Testis (tissue), 3 donors: ENCODE results near the gene ADPGK. TPM values are rescaled to one million over a fixed set of nuclear protein-coding genes. Genes with fewer than 3 reads are reported as not detected.
A peak's percentile ranks its signal among the peaks of the same experiment; 100 is the strongest.

Experiments used
- DNase-seq: peaks from one replicate; pipeline ENCODE4 v3.0.0-alpha.2; 2019
- H3K27ac ChIP-seq, 2 donors: fragments of 200-600 bp; sonication (generic); one replicate each; pipeline ENCODE4 v1.5.1; 2019
- H3K27me3 ChIP-seq: fragments of 200-600 bp; sonication (generic); one replicate; pipeline ENCODE4 v1.5.1; 2019
- H3K36me3 ChIP-seq: fragments of 200-600 bp; sonication (generic); one replicate; pipeline ENCODE4 v1.5.1; 2017; ENCODE audit warnings: low read depth; ENCODE audit errors: missing control alignments
- H3K4me1 ChIP-seq: fragments of 200-600 bp; sonication (generic); one replicate; pipeline ENCODE4 v1.5.1; 2019
- H3K4me3 ChIP-seq, 2 donors: fragments of 200-600 bp; sonication (generic); one replicate each; pipeline ENCODE4 v1.5.1; 2017 to 2019
- H3K9me3 ChIP-seq: fragments of 200-600 bp; sonication (generic); one replicate; pipeline ENCODE4 v1.5.1; 2017
- CTCF ChIP-seq, 3 experiments: fragments of 450-650 bp in 2 of 3; fragments of 200-600 bp in 1 of 3; sonication (generic) in 1 of 3; IDR thresholded peaks; one replicate each; pipeline ENCODE4 v1.5.1; 2016 to 2019; ENCODE audit warnings: antibody characterized with exemption in 3 of 3, mild to moderate bottlenecking in 2 of 3, moderate library complexity in 1 of 3
- POLR2A ChIP-seq: fragments of 450-650 bp; IDR thresholded peaks from one replicate; pipeline ENCODE4 v1.6.1; 2017; ENCODE audit warnings: antibody characterized with exemption, mild to moderate bottlenecking, moderate library complexity
- WGBS, 2 donors: methylation state at CpG; one replicate each; pipeline ENCODE4 v1.1.5; 2018; 5-methylcytosine and 5-hydroxymethylcytosine counted together
- intact Hi-C: fragments of 100-400 bp; cut with DNase I; formaldehyde crosslinking; loops from one replicate; pipeline ENCODE4 v1.15.1; 2023; ENCODE audit warnings: low total_unique reads
- polyA plus RNA-seq: library from polyadenylated mRNA; stranded (reverse); fragments of 350-450 nt; fragmentation: Illumina TruSeq; extraction: RNeasy Lipid Tissue Mini Kit (QIAGEN cat#74804); gene quantifications from one replicate; pipeline ENCODE4 v1.2.3, GENCODE V29; 2014; ENCODE audit warnings: low read depth, low replicate concordance; ENCODE audit not compliant: insufficient read depth
- total RNA-seq, 2 donors: library from RNA; depleted of rRNA; stranded (reverse); fragments of >200 nt; gene quantifications; one replicate each; pipeline ENCODE4 v1.2.3, GENCODE V29; 2016

ADPGK gene
- total and polyA plus RNA-seq, 3 donors from 2014 or later, result 39.1 to 59.9 (median 55.6) TPM

DNA sequence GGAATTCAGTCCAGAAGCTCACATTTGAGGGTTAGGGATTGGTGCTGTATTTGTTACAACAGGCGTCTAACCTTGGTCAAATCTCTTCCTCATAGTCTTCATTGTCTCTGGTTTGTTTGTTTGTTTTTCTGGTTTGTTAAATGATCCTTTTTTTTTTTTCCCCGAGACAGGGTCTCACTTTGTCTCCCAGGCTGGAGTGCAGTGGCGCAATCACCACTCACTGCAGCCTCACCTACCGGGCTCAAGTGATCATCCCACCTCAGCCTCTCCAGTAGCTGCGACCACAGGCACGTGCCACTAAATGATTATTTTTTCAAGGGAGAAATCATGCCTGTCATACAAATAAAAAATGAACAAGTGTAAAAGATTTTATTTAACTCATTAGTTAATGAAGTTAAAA is 14.3 kb upstream of the ADPGK start:
- no peak overlapping the region for H3K4me3 ChIP-seq
- H3K9me3 ChIP-seq, result no peaks in the 10 kb centered on the region
- H3K4me1 ChIP-seq, result peaks cover 9% of the 10 kb centered on the region
- H3K27me3 ChIP-seq, result no peaks in the 10 kb centered on the region
- H3K27ac ChIP-seq, result no peak overlapping the region
- no peak for TF ChIP-seq CTCF (IDR thresholded peaks at IDR 0.05)
- no peak for DNase-seq
- intact Hi-C loops, result loop anchor here (5.0 kb wide), 1 partner anchor 284 kb away; no protein-coding TSS in a partner anchor
- no peaks in the 10 kb centered on the region for H3K36me3 ChIP-seq
- 55 to 60% methylated on average over 6 of the region's 6 CpGs for WGBS, 2 donors

- H3K4me1 ChIP-seq, result peaks cover 9% of the 10 kb centered on the region
- H3K9me3 ChIP-seq, result no peaks in the 10 kb centered on the region
- no peaks in the 10 kb centered on the region for H3K36me3 ChIP-seq
- TF ChIP-seq POLR2A (no peak), CTCF (IDR thresholded peaks at IDR 0.05) (no peak)
- H3K27me3 ChIP-seq, result no peaks in the 10 kb centered on the region
- intact Hi-C loops, result loop anchor here (5.0 kb wide), 1 partner anchor 285 kb away; no protein-coding TSS in a partner anchor
- no peak for DNase-seq
- H3K27ac ChIP-seq, result peak overlapping the region in 1 of 2 donors; percentile 68
- peak overlapping the region; percentile 49 to 57 for H3K4me3 ChIP-seq
- 6 to 8% methylated on average over 5 to 12 of the region's 12 CpGs for WGBS, 2 donors
Measured at GRCh38 chr15:72797338-72797689, 13.8 kb upstream of the ADPGK start.

DNA sequence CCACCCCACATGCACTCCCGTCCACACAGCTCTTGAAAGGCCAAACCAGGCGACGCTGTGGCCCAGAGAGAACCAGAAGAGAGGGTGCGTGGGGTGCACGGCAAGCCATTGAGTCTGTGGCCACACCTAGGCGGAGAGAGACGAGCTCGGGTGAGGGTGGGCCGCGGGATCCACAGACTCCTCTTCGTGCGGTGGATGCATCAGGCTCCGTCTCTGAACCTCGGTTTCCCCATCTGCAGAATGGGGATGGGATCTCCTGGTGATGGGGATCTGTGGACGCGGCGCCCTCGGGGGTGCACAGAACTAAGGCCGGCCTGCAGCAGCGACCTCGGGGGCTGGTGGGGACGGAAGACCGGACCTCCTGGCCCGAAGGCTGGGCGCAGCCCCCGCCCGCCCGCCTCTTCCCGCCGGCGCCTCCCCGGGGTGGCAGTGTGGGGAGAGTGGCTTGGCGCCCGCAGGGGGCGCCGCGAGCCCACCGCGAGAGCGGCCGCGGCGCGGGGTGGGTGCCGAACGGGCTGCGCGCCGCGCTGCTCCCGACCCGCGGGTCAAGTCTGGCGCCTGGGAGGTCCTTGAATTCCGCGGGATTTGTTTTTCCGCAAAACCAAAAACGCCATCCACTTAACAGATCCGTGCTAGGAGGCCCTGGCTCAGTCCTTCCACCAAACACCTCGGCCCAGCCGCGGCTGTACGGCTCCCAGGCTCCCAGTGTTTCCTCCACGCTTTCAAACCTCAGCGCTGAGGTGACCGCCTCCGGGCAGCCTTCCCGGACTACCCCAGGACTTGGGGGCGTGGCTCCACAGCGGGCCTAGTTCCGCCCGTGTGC is 13.2 kb upstream of the ADPGK start:
- peak; percentile 44 for DNase-seq
- H3K27me3 ChIP-seq, result no peaks in the 10 kb centered on the region
- TF ChIP-seq POLR2A (no peak), CTCF (IDR thresholded peaks at IDR 0.05) (peak in 1 of 3 experiments; percentile 59)
- no peaks in the 10 kb centered on the region for H3K36me3 ChIP-seq
- intact Hi-C loops, result loop anchor here (5.0 kb wide), 1 partner anchor 286 kb away; no protein-coding TSS in a partner anchor
- peak overlapping the region; percentile 49 to 57 for H3K4me3 ChIP-seq
- H3K4me1 ChIP-seq, result peaks cover 9% of the 10 kb centered on the region
- WGBS, 2 donors, result 7 to 10% methylated on average over 11 to 72 of the region's 72 CpGs
- H3K9me3 ChIP-seq, result no peaks in the 10 kb centered on the region
- peak overlapping the region in 1 of 2 donors; percentile 68 for H3K27ac ChIP-seq

DNA sequence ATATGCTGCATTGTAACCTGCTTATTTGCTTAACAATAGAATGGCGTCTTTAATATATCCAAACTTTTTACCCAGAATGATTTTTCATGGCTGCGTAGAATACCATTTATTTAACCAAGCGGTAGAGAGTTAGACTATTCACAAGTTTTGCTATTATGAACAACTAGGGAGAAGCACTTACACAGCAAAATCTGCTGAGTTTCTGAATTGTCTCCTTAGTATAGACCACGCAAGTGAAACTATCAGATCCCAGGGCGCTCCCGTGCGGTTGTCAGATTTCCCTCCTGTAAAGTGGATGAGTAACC is 12.6 kb upstream of the ADPGK start:
- Histone ChIP-seq H3K36me3 (no peaks in the 10 kb centered on the region), H3K4me3 (peak overlapping the region; percentile 49 to 57), H3K4me1 (peaks cover 9% of the 10 kb centered on the region), H3K27ac (no peak overlapping the region), H3K9me3 (no peaks in the 10 kb centered on the region), H3K27me3 (no peaks in the 10 kb centered on the region)
- TF ChIP-seq POLR2A (no peak), CTCF (IDR thresholded peaks at IDR 0.05) (no peak)
- DNase-seq, result no peak
- intact Hi-C loops, result loop anchor here (5.0 kb wide), 1 partner anchor 286 kb away; no protein-coding TSS in a partner anchor
- WGBS, 2 donors, result 36 to 67% methylated on average over 7 of the region's 7 CpGs
